IMR-90 (cell line): ENCODE data around the gene MEGF6. TPM values are rescaled to one million over a fixed set of nuclear protein-coding genes. Genes with fewer than 3 reads are reported as not detected.

Experiments
- ATAC-seq: fragments of 200-7000 bp; cut with Tn5 transposase; 2 replicates; pipeline ENCODE4 v1.9.1; 2020; ENCODE audit warnings: low read depth, mild to moderate bottlenecking, moderate library complexity
- BruUV-seq: library from RNA; stranded (reverse); fragments of 400-500 nt; replicated peaks from 2 replicates; lab custom pipeline; 2021; lab: Mats Ljungman, UMichigan
- CTCF ChIA-PET: fragments of 300-600 bp; formaldehyde crosslinking; extraction: SDS; loops from one replicate; lab custom pipeline; 2021; ENCODE audit warnings: antibody characterized with exemption; lab: Yijun Ruan, JAX
- POLR2A ChIA-PET: fragments of 300-600 bp; sonication (Branson Sonifier 250); formaldehyde crosslinking; loops from one replicate; lab custom pipeline; 2022; ENCODE audit warnings: antibody characterized with exemption; ENCODE audit not compliant: unreplicated experiment; lab: Charles Lee
- DNase-seq: peaks from one replicate; pipeline ENCODE4 v3.0.0; 2013
- H2AFZ ChIP-seq: replicated peaks from 2 replicates; pipeline ENCODE3; 2013; ENCODE audit warnings: low read length, mild to moderate bottlenecking; ENCODE audit not compliant: poor library complexity
- H2AK5ac ChIP-seq: 2 replicates; pipeline ENCODE4 v1.6.1; 2013; ENCODE audit warnings: low read depth, low read length, inconsistent platforms
- H2AK9ac ChIP-seq: replicated peaks from 2 replicates; pipeline ENCODE3; 2013; ENCODE audit warnings: mild to moderate bottlenecking, low read depth, low read length, moderate library complexity; ENCODE audit not compliant: poor library complexity
- H2BK120ac ChIP-seq: 2 replicates; pipeline ENCODE4 v1.6.1; 2013; ENCODE audit warnings: low read depth, low read length, inconsistent platforms
- H2BK15ac ChIP-seq: 3 replicates; pipeline ENCODE4 v1.6.1; 2013; ENCODE audit warnings: low read depth, low read length, inconsistent platforms
- H2BK20ac ChIP-seq: 2 replicates; pipeline ENCODE4 v1.6.1; 2013; ENCODE audit warnings: low read depth, mild to moderate bottlenecking, inconsistent platforms, low read length, moderate library complexity
- H2BK5ac ChIP-seq: 2 replicates; pipeline ENCODE4 v1.6.1; 2013; ENCODE audit warnings: mild to moderate bottlenecking, low read depth, low read length, inconsistent platforms; ENCODE audit not compliant: poor library complexity, severe bottlenecking
- H3K14ac ChIP-seq: replicated peaks from 2 replicates; pipeline ENCODE4 v1.6.1; 2013; ENCODE audit warnings: low read depth, low read length, inconsistent platforms
- H3K18ac ChIP-seq: 2 replicates; pipeline ENCODE4 v1.6.1; 2013; ENCODE audit warnings: low read depth, low read length, control low read depth
- H3K23ac ChIP-seq: 2 replicates; pipeline ENCODE4 v1.6.1; 2013; ENCODE audit warnings: low read depth, low read length, inconsistent platforms
- H3K27ac ChIP-seq: 2 replicates; pipeline ENCODE4 v1.5.1; 2013; ENCODE audit warnings: mild to moderate bottlenecking, control low read depth, low read length; ENCODE audit not compliant: insufficient read depth
- H3K27me3 ChIP-seq: 2 replicates; pipeline ENCODE4 v1.6.1; 2013; ENCODE audit warnings: low read length; ENCODE audit not compliant: control insufficient read depth, insufficient read depth
- H3K36me3 ChIP-seq: 2 replicates; pipeline ENCODE4 v1.6.1; 2013; ENCODE audit warnings: low read length, mixed read lengths; ENCODE audit not compliant: control insufficient read depth, insufficient read depth
- H3K4ac ChIP-seq: 2 replicates; pipeline ENCODE4 v1.6.1; 2013; ENCODE audit warnings: low read depth, low read length, inconsistent platforms
- H3K4me1 ChIP-seq: 2 replicates; pipeline ENCODE4 v1.6.1; 2013; ENCODE audit warnings: low read length, mixed read lengths; ENCODE audit not compliant: control insufficient read depth, insufficient read depth
- H3K4me2 ChIP-seq: 2 replicates; pipeline ENCODE4 v1.6.1; 2013; ENCODE audit warnings: low read depth, mild to moderate bottlenecking, control low read depth, low read length, moderate library complexity
- H3K4me3 ChIP-seq: 2 replicates; pipeline ENCODE4 v1.5.1; 2013; ENCODE audit warnings: low read depth, mild to moderate bottlenecking, control low read depth, low read length, moderate library complexity; ENCODE audit not compliant: insufficient read depth
- H3K56ac ChIP-seq: 2 replicates; pipeline ENCODE4 v1.6.1; 2013; ENCODE audit warnings: low read length, inconsistent platforms; ENCODE audit not compliant: insufficient read depth; ENCODE audit errors: extremely low read depth
- H3K79me1 ChIP-seq, 2 experiments: 2 replicates each; pipeline ENCODE4 v1.6.1; 2013; ENCODE audit warnings: low read length in 2 of 2, inconsistent platforms in 1 of 2, low read depth in 1 of 2
- H3K9ac ChIP-seq: 2 replicates; pipeline ENCODE4 v1.6.1; 2013; ENCODE audit warnings: low read depth, low read length, control low read depth
- H3K9me1 ChIP-seq: 2 replicates; pipeline ENCODE4 v1.6.1; 2013; ENCODE audit warnings: low read length, inconsistent platforms; ENCODE audit not compliant: insufficient read depth
- H3K9me3 ChIP-seq: 2 replicates; pipeline ENCODE4 v1.6.1; 2013; ENCODE audit warnings: low read length; ENCODE audit not compliant: control insufficient read depth, insufficient read depth
- H4K20me1 ChIP-seq: 2 replicates; pipeline ENCODE4 v1.6.1; 2013; ENCODE audit warnings: low read length, inconsistent platforms; ENCODE audit not compliant: insufficient read depth
- H4K5ac ChIP-seq: 2 replicates; pipeline ENCODE4 v1.6.1; 2013; ENCODE audit warnings: mild to moderate bottlenecking, low read depth, low read length, control low read depth
- H4K8ac ChIP-seq, 2 experiments: 2 replicates each; pipeline ENCODE4 v1.6.1; 2013; ENCODE audit warnings: low read depth in 2 of 2, low read length in 2 of 2, control low read depth in 1 of 2, inconsistent platforms in 1 of 2
- H4K91ac ChIP-seq: 2 replicates; pipeline ENCODE4 v1.6.1; 2013; ENCODE audit warnings: low read depth, low read length, inconsistent platforms; ENCODE audit not compliant: insufficient read depth
- BHLHE40 ChIP-seq: fragments of 150-350 bp; IDR thresholded peaks from 2 replicates; pipeline ENCODE4 v1.6.1; 2016; ENCODE audit warnings: mild to moderate bottlenecking, low read depth, low read length
- CEBPB ChIP-seq: IDR thresholded peaks from 2 replicates; pipeline ENCODE4 v1.6.1; 2012; ENCODE audit warnings: low read depth, low read length, improper control_type of control experiment
- CHD1 ChIP-seq: IDR thresholded peaks from 2 replicates; pipeline ENCODE4 v1.6.1; 2012; ENCODE audit warnings: low read depth, low read length, improper control_type of control experiment
- CTCF ChIP-seq: conservative IDR thresholded peaks from 2 replicates; pipeline ENCODE4 v1.5.1; 2012; ENCODE audit warnings: mild to moderate bottlenecking, low read depth, low read length, improper control_type of control experiment
- ELK1 ChIP-seq: fragments of 150-350 bp; IDR thresholded peaks from 2 replicates; pipeline ENCODE4 v1.6.1; 2016; ENCODE audit warnings: low read depth, mild to moderate bottlenecking, low read length, moderate library complexity, borderline replicate concordance
- FOS ChIP-seq: fragments of 150-350 bp; IDR thresholded peaks from 2 replicates; pipeline ENCODE4 v1.6.1; 2016; ENCODE audit warnings: low read depth, low read length
- MAFK ChIP-seq: IDR thresholded peaks from 2 replicates; pipeline ENCODE4 v1.6.1; 2012; ENCODE audit warnings: low read depth, low read length, improper control_type of control experiment
- MAZ ChIP-seq: IDR thresholded peaks from 2 replicates; pipeline ENCODE4 v1.6.1; 2012; ENCODE audit warnings: low read depth, mild to moderate bottlenecking, low read length, improper control_type of control experiment, moderate library complexity, borderline replicate concordance
- MXI1 ChIP-seq: IDR thresholded peaks from 2 replicates; pipeline ENCODE4 v1.6.1; 2012; ENCODE audit warnings: low read depth, mild to moderate bottlenecking, low read length, moderate library complexity, borderline replicate concordance
- NFE2L2 ChIP-seq: fragments of 150-350 bp; IDR thresholded peaks from 2 replicates; pipeline ENCODE4 v1.6.1; 2016; ENCODE audit warnings: low read depth, mild to moderate bottlenecking, low read length
- POLR2A ChIP-seq: IDR thresholded peaks from 2 replicates; pipeline ENCODE4 v1.6.1; 2012; ENCODE audit warnings: mild to moderate bottlenecking, low read depth, low read length
- RAD21 ChIP-seq: IDR thresholded peaks from 2 replicates; pipeline ENCODE4 v1.6.1; 2012; ENCODE audit warnings: low read length, improper control_type of control experiment
- RCOR1 ChIP-seq: IDR thresholded peaks from 2 replicates; pipeline ENCODE4 v1.6.1; 2012; ENCODE audit warnings: mild to moderate bottlenecking, low read length, improper control_type of control experiment; ENCODE audit not compliant: insufficient replicate concordance
- RFX5 ChIP-seq: IDR thresholded peaks from 2 replicates; pipeline ENCODE4 v1.8.0; 2012; ENCODE audit warnings: low read depth, mild to moderate bottlenecking, low read length, moderate library complexity
- SMC3 ChIP-seq: fragments of 150-350 bp; IDR thresholded peaks from 2 replicates; pipeline ENCODE4 v1.6.1; 2016; ENCODE audit warnings: low read depth, mild to moderate bottlenecking, antibody characterized with exemption, low read length, moderate library complexity
- USF2 ChIP-seq: fragments of 150-350 bp; IDR thresholded peaks from 2 replicates; pipeline ENCODE4 v1.6.1; 2017; ENCODE audit warnings: mild to moderate bottlenecking, antibody characterized with exemption, low read length, low read depth
- WGBS, 2 experiments: methylation state at CpG; one replicate each; pipeline versions ENCODE4 v1.1.5 to v1.1.7; 2013; ENCODE audit warnings: missing lambda C conversion rate in 2 of 2; ENCODE audit not compliant: insufficient read length in 1 of 2; ENCODE audit errors: extremely low coverage in 2 of 2; 5-methylcytosine and 5-hydroxymethylcytosine counted together
- dilution Hi-C: fragments of 300-500 bp; cut with HindIII; formaldehyde crosslinking; loops from one replicate; pipeline ENCODE4 v1.14.3; 2018; ENCODE audit warnings: low sequenced_read_pairs; ENCODE audit not compliant: unreplicated experiment
- in situ Hi-C: fragments of 300-500 bp; cut with MboI; formaldehyde crosslinking; loops from 3 replicates; pipeline ENCODE4 v1.14.3; 2019; ENCODE audit warnings: low sequenced_read_pairs, inconsistent platforms, mixed read lengths
- intact Hi-C: fragments of 100-400 bp; cut with micrococcal nuclease; formaldehyde crosslinking; loops from 2 replicates; pipeline ENCODE4 v1.10.0; 2022
- polyA plus RNA-seq, 3 experiments: library from polyadenylated mRNA; depleted of rRNA; stranded (reverse); fragments of >200 nt; gene quantifications; 2 replicates each; pipeline ENCODE4 v1.2.3, GENCODE V29; 2012; ENCODE audit warnings: low replicate concordance in 1 of 3
- total RNA-seq: library from RNA; depleted of rRNA; stranded (reverse); fragments of >200 nt; gene quantifications from 2 replicates; pipeline ENCODE4 v1.2.3, GENCODE V29; 2012

MEGF6 gene
- total and polyA plus RNA-seq, 2 of the 4 experiments (the other 2 are of a cell fraction) = 0.72 to 4.1 TPM

- no peaks in the 10 kb centered on the region for H3K79me1 ChIP-seq
- no peak overlapping the region for H3K27ac ChIP-seq
- H3K27me3 ChIP-seq = no peaks in the 10 kb centered on the region
- ATAC-seq (no peak), DNase-seq (no peak)
- no peaks in the 10 kb centered on the region for H4K20me1 ChIP-seq
- H4K91ac ChIP-seq = no peak overlapping the region
- no peak overlapping the region for H3K14ac ChIP-seq
- no peak overlapping the region for H3K56ac ChIP-seq
- TF ChIP-seq USF2 (no peak), POLR2A (no peak), CHD1 (no peak), MAZ (no peak), MXI1 (no peak), SMC3 (no peak), BHLHE40 (no peak), CTCF (no peak), CEBPB (no peak), RAD21 (no peak), NFE2L2 (no peak), FOS (no peak), RFX5 (no peak), ELK1 (no peak), RCOR1 (no peak), MAFK (no peak)
- ChIA-PET CTCF (no interaction called here), POLR2A (no interaction called here)
- H3K36me3 ChIP-seq = no peaks in the 10 kb centered on the region
- no TSS peak for BruUV-seq
- no peak overlapping the region for H2AK9ac ChIP-seq
- H4K8ac ChIP-seq = no peak overlapping the region
- WGBS, 2 experiments = 80% methylated on average over 1 of the region's 17 CpGs; no CpG with 5 or more reads in 1 of the 2 experiments
- in situ Hi-C loops = loop anchor here (5.0 kb wide), 1 partner anchor 51 kb away; no protein-coding TSS in a partner anchor
- intact Hi-C loops = loop anchor here (5.0 kb wide), 1 partner anchor 41 kb away; no protein-coding TSS in a partner anchor
- H3K4me2 ChIP-seq = no peak overlapping the region
- H3K23ac ChIP-seq = no peak overlapping the region
- no peak overlapping the region for H2AFZ ChIP-seq
- H2BK15ac ChIP-seq = no peak overlapping the region
- H3K4me3 ChIP-seq = no peak overlapping the region
- dilution Hi-C loops = no loop called here
- no peak overlapping the region for H2BK120ac ChIP-seq
- H3K9me1 ChIP-seq = peaks cover 3% of the 10 kb centered on the region; the same call in 1 of the 2 replicates
- H2BK5ac ChIP-seq = no peak overlapping the region
- no peaks in the 10 kb centered on the region for H3K9me3 ChIP-seq
- peaks cover 7% of the 10 kb centered on the region; the same call in 1 of the 2 replicates for H3K4me1 ChIP-seq
- no peak overlapping the region for H3K9ac ChIP-seq
- no peak overlapping the region for H3K4ac ChIP-seq
- H2AK5ac ChIP-seq = no peak overlapping the region
- H3K18ac ChIP-seq = no peak overlapping the region
- H2BK20ac ChIP-seq = no peak overlapping the region
- no peak overlapping the region for H4K5ac ChIP-seq
Measured at GRCh38 chr1:3501437-3501836, 109.9 kb downstream of the MEGF6 start.
